GM19193 (cell line): ENCODE results near the gene KCNMA1.

Source experiments
- POLR2A ChIP-seq: IDR thresholded peaks from 4 replicates; pipeline ENCODE4 v1.6.1; 2011; ENCODE audit not compliant: insufficient read depth, insufficient read length; ENCODE audit errors: extremely low read depth

The KCNMA1 gene

DNA sequence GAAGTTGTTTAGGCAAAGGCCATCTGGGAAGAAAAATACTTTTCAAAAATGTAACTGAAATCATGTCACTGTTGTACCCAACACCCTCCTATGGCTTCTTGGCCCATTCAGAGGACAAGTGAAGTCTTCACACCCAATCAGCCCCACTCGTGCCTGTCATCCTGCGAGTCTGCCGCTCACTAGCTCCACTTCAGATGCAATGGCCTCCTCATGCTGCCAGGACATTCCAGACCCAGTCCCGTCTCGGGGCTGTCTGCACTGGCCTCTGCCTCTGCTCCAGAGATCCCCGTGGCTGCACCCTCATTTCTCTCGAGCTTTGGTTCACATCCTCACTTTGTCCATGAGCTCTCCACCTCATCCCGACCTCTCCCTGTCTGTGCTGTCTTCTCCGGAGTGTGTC, 227.1 kb downstream of the KCNMA1 start:
- TF ChIP-seq POLR2A = no peak

DNA sequence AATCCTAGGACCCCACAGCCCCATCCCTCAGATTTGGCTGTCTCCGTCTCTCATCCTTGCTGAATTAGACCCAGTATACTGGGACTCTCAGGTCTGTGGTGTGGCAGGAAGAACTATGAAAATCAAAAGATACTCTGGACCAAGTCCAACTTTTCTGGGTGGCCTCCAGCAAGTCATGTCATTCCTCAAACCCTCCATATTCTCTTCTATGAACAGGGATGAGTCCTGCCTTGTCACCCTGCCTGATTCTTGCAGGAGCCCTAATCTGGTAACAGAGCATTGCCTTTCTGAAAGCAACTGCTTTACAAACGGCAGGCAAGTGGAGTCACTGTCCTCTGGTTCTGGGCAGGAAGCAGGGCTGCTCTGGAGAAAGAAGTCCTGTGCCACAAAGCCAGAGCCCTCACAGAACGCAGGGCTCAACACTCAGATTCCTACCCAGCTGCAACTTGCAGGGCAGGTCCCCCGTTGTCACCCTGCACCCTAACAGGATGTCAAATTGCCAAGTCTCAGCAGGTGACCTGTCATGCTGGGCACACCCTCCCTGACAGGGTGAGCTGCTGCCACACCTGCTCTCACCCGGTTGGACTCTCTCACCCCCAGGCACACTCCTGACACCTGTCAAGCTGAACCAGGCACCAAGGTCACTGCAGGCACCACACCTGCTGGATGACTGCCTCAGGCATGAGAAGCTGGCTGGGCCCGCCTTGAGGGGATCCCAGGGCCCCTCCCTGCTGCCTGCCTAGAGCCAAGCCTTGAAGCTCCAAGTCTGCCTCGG, 227.7 kb downstream of the KCNMA1 start:
- TF ChIP-seq POLR2A = no peak

DNA sequence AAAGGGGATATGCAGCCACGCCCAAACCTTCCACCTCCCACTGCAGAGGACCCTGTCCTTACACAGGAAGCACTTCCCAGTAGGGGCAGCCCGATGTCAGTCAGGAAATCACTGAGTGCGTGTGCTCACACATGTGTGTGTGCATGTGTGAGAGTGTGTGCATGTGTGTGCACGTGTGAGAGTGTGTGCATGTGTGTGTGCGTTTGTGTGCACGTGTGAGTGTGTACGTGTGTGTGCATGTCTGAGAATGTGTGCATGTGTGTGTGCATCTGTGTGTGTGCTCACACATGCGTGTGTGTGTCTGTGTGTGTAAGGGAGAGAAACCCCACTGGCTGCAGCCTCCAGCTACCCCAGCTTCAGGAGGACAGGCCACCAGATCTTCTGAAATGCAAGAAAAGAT, 229.3 kb downstream of the KCNMA1 start:
- no peak for TF ChIP-seq POLR2A

DNA sequence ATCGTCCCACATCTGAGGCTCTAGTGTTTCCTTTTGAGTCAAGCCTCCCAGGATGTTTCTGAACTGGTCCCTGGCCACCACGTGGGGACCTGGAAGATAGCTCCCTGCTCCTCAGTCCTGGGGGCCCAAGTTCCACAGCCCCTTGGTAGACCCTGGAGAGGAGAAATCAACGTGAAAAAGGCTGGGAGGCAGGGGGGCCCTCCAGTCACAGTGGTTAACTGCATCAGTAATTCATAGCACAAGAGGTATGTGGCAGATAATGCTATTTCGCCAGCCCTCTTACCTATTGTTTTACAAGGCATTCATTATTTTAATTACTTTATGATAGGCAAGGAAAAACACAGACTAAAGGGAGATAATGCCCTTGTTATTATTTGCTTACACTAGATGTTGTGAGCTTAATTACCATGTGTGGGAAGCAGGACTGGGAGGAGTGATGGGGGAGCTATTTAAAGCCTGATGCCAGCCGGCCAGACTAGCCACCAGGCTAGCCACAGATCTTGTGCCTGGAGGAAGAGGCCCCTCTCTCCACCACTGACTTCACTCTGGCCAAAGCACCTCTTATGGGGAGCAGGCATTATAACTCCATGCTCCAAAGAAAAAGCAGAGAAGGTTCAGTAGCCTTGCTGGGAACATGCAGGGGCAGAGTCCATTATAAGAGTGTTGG, 230.7 kb downstream of the KCNMA1 start:
- no peak for TF ChIP-seq POLR2A

DNA sequence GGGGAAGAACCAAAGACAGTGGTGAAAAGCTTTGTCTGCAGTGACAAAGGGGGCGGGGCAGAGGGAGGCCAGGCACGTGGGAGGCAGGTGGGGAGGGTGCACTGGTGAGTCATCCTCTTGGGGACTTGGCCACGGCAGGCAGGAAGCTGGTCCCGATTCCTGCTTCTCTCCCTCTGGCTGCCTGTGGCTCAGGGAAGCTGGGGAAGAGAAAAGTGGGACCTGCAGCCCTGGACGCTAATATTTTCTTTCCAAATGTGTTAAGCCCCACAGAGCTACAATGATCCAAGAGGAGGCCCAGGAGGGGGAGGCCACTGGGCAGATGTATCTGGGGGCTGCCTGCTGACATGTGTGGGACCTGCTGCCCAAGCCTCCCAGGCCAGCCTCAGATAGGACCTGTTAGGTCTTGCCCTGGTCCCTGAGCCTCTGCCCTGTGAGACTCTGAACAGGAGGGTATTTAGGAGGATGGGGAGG, 231.8 kb downstream of the KCNMA1 start:
- no peak for TF ChIP-seq POLR2A

DNA sequence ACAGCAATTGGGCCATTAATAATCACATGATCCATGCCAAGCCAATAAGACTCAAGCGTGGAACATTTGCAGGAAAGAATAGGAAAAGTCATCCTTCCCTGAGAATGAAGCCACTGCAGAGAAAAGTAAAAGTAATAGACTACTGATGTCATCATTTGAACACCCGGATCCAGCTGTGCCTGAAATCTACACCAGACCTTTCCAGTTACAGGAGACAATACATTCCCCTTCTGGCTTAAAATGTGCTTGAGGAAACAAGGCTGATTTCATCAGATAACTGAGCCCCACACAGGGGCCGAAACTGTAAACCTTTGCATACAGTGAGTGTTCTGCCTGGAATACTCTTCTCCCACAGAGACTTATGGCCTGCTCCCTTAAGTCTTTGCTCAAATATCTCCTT, 232.8 kb downstream of the KCNMA1 start:
- no peak for TF ChIP-seq POLR2A

DNA sequence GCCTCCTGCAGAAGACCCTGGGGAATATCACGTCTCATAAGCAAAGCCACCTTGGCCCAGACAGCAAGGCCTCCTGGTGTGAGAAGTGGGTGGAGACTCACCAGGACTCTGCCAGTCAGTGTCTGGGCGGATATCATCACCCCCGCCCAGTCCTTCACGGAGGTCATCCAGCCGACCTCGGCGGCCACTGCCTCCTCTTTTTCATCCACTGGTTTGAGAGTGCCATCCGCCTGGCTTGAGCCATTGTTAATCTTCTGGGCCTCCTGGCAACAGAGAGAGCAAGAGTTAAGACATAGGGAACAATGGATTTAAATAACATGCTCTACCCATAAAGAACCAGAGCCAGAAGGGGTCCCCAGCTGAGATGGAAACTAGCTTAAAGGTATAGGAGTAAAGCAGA, 233.8 kb downstream of the KCNMA1 start:
- no peak for TF ChIP-seq POLR2A

DNA sequence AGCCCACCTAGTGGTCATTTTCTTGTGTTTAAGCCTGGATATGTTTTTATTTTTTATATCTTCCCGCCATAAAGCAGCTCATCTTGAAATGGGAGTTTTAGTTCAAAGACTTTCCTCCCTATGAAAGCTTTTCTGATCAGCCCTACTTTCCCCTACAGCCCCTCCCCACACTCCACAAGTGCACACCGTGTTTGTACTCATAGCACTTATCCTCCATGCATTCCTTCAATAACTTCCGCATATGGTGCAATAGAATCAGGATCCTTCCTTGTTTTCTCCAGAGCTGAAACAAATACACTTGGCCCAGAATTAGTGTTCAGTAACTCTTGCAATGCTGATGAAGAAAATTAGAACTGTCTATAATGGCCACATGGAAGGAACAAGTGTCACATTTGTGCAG, 235.9 kb downstream of the KCNMA1 start:
- TF ChIP-seq POLR2A = no peak

DNA sequence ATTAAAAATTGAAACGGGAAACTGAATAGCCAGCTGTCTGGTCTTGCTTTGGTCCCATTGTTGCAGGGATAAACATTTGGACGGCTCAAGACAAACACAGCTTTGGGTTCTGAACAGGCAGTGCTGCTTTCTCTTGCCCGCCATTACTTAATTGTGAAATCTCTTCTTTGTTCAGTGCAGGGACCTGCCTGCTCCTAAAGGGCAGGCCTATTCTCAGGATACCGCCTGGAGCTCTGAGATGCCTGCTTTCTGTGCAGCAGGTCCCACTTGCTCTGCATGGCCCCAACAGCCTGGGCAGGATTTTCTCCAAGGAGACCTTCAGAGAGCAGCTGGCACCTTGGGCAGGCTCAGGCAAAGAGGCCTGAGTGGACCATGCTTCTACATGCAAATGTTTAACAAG, 237.6 kb downstream of the KCNMA1 start:
- no peak for TF ChIP-seq POLR2A

DNA sequence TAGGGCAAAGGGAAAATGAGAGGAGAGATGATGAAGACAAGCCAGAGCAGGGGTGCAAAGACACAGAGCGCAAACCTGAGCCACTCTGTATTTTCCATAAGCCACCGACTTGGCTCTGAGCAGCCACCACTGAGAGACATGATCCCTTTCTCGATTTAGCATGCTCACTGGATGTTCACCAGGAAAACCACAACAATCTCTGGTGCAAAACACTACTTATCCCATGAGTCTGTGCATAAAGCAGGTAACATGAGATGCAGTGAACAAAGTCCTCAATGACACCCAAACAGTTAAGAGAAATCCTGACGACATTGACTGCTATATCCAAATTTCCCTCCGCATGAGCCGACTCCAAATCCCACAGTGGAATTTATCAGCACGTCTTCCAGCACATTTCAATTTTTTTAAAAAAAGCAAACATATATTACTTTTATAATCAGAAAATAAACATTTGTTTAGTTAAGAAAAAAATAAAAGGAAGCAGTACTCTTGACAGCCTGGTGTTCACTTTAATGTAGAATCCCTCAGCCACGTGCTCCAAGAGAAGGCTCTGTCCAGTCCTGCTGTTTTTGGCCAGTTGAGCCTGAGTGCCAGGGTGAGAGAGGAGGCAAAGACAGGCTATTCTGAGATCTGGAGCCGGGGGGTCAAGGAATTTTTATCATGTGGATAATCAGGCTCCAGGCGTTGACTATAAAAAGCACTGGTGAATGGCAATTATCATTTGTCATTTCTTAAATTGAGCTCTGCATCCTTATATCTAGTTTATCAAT, 238.4 kb downstream of the KCNMA1 start:
- TF ChIP-seq POLR2A = no peak

DNA sequence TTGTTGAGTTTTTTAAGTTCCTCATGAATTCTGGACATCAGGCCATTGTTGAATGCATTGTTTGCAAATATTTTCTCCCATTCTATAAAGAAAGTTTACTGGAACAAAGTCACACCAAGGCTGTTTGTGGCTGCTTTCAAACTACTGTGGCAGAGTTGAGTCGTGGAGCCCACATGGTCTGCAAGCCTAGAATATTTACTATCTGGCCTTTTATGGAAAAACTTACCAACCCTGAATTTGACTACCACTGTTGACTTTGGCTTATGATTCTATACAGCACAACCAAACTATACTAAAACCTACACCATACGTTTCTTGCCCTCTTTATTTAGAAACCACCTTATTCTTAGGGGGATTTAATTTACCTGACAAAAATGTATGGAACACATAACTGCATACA, 239.1 kb downstream of the KCNMA1 start:
- no peak for TF ChIP-seq POLR2A

DNA sequence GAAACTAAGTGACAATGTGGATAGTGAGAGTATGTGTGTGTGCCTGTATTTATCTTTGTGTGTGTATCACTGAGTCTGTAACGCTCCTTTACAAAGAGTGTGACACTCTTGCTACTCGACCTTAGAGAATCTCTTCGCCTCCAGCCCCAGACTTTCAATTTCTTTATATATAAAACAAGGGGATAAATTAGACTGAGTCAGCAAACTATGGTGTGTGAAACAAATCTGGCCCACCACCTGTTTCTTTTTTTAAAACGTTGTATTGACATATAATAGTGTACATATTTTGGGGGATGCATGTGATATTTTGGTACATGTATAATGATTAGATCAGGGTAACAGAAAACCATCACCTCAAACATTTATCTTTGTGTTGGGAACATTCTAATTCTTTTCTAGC, 240.5 kb downstream of the KCNMA1 start:
- no peak for TF ChIP-seq POLR2A

DNA sequence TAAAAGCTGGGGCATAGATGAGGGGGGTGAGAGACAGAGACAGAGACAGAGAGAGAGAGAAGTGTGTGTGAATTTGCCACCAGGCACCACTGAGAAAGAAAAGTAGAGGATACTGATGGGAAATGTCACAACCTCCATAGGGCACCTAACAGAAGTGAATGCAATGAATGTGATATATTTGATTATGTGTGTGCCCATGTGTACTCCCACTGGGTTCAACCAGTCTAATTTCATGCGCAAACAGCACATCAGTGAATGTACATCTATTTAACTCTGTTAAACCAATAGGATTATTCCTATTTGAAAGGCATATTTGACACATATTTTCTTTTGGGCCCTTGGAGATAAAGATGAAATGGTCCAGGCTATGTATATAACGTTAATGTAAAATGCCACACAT, 241.3 kb downstream of the KCNMA1 start:
- TF ChIP-seq POLR2A = no peak

DNA sequence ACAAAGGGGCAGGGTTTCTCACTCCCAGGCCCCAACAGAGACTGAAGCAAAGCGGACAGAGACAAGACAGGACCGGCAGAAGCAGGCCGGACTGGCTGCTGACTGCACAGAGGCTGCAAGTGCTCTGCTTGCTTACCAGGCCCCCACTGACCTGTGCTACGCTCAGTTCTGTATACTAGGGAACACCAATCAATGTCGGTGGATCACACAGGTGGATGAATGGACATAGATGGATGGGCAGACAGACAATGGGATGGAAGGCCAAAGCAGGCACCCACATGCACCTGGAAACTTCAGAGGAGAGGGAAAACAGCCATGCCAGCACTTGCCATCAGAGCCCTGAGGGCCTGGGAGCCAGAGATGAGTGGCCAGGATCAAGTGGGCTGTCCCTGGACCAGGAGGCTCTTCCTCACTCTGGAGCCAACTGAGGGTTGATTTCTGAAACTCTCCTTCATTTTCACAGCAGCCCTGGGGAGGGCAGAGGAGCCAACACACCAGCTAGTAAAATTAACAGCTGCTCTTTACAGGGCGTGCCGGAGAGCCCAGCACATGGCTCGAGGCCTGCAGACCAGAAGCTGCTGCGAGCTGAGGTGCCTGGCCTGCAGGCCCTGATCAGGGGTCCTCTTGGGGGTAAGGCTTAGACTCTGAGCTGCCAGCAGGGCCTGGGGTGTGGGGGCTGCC, 243.6 kb downstream of the KCNMA1 start:
- TF ChIP-seq POLR2A = no peak

DNA sequence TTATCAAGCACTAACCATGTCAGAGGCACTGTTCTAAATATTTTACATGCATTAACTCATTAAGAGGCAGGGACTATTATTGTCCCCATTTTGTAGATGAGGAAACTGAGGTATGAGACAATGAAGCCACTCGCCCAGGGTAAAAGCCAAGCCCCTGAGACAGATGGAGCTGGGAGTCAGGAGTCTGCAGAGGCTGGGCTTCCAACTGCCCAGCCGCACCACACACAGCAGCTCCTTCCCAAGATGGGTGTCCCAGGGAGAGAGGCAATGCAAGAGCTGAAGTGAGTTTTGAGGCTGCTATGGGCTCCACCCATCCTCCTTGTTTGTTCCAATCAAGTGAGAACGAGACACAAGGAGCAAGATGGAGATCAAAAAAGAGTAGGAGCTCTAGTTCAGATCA, 244.2 kb downstream of the KCNMA1 start:
- TF ChIP-seq POLR2A = no peak
